Neural progenitor cell (in vitro differentiated cells): ENCODE results near the gene UGGT2. TPM values are rescaled to one million over a fixed set of nuclear protein-coding genes. Genes with fewer than 3 reads are reported as not detected.

Experiments used
- DNase-seq: peaks from one replicate; pipeline ENCODE4 v3.0.0-alpha.2; 2016; ENCODE audit warnings: low spot score
- H2AFZ ChIP-seq: fragments of 200-600 bp; sonication (generic); replicated peaks from 2 replicates; pipeline ENCODE4 v1.6.1; 2016; ENCODE audit warnings: antibody characterized with exemption
- H3F3A ChIP-seq: fragments of 200-600 bp; sonication (generic); 2 replicates; pipeline ENCODE4 v1.6.1; 2016; ENCODE audit warnings: antibody characterized with exemption, low read depth
- H3K27ac ChIP-seq: fragments of 200-600 bp; sonication (generic); 2 replicates; pipeline ENCODE4 v1.5.1; 2016; ENCODE audit warnings: mild to moderate bottlenecking
- H3K27me3 ChIP-seq: fragments of 200-600 bp; sonication (generic); 2 replicates; pipeline ENCODE4 v1.6.1; 2016; ENCODE audit warnings: mild to moderate bottlenecking, moderate library complexity
- H3K36me3 ChIP-seq: fragments of 200-600 bp; sonication (generic); 2 replicates; pipeline ENCODE4 v1.5.1; 2016
- H3K4me1 ChIP-seq: fragments of 200-600 bp; sonication (generic); 2 replicates; pipeline ENCODE4 v1.6.1; 2016; ENCODE audit warnings: mixed run types
- H3K4me2 ChIP-seq: fragments of 200-600 bp; sonication (generic); 2 replicates; pipeline ENCODE4 v1.6.1; 2016
- H3K4me3 ChIP-seq: fragments of 200-600 bp; sonication (generic); 2 replicates; pipeline ENCODE4 v1.5.1; 2016
- H3K79me2 ChIP-seq: fragments of 200-600 bp; sonication (generic); 2 replicates; pipeline ENCODE4 v1.6.1; 2016; ENCODE audit warnings: low read depth
- H3K9ac ChIP-seq: fragments of 200-600 bp; sonication (generic); 2 replicates; pipeline ENCODE4 v1.6.1; 2016
- H3K9me3 ChIP-seq: fragments of 200-600 bp; sonication (generic); 2 replicates; pipeline ENCODE4 v1.5.1; 2016; ENCODE audit warnings: low read depth
- H4K20me1 ChIP-seq: fragments of 200-600 bp; sonication (generic); 2 replicates; pipeline ENCODE4 v1.6.1; 2016; ENCODE audit warnings: low read depth
- H3K27ac Mint-ChIP-seq: 3 replicates; pipeline ENCODE4 v1.8.0; 2021; ENCODE audit warnings: mixed read lengths
- H3K27me3 Mint-ChIP-seq: 2 replicates; pipeline ENCODE4 v1.8.0; 2022; ENCODE audit warnings: low read depth, mild to moderate bottlenecking, inconsistent platforms, moderate library complexity, mixed read lengths; ENCODE audit not compliant: insufficient read depth
- H3K36me3 Mint-ChIP-seq: 3 replicates; pipeline ENCODE4 v1.8.0; 2021; ENCODE audit warnings: mixed read lengths
- H3K4me1 Mint-ChIP-seq: 3 replicates; pipeline ENCODE4 v1.8.0; 2021; ENCODE audit warnings: mixed read lengths
- H3K4me3 Mint-ChIP-seq: 3 replicates; pipeline ENCODE4 v1.8.0; 2021; ENCODE audit warnings: mild to moderate bottlenecking, moderate library complexity, mixed read lengths
- H3K9me3 Mint-ChIP-seq: 3 replicates; pipeline ENCODE4 v1.8.0; 2020; ENCODE audit warnings: mixed read lengths
- CTCF ChIP-seq: fragments of 200-600 bp; sonication (generic); IDR thresholded peaks from 2 replicates; pipeline ENCODE4 v1.5.1; 2017; ENCODE audit warnings: antibody characterized with exemption, mild to moderate bottlenecking
- EZH2 ChIP-seq: fragments of 200-600 bp; sonication (generic); IDR thresholded peaks from 2 replicates; pipeline ENCODE4 v1.6.1; 2017; ENCODE audit warnings: antibody characterized with exemption, mild to moderate bottlenecking, moderate library complexity
- EZH2phosphoT487 ChIP-seq: fragments of 200-600 bp; sonication (generic); IDR thresholded peaks from 2 replicates; pipeline ENCODE4 v1.6.1; 2017; ENCODE audit warnings: antibody characterized with exemption
- total RNA-seq: library from RNA; depleted of rRNA; stranded (reverse); fragments of >200 nt; gene quantifications from 2 replicates; pipeline ENCODE4 v1.2.3, GENCODE V29; 2015; ENCODE audit warnings: low replicate concordance

The UGGT2 gene
- total RNA-seq, 1 donor from 2014 or later: 70.4 TPM

GRCh38 chr13:95918860-95919259 lies 134.3 kb downstream of the UGGT2 start:
- Histone ChIP-seq H3K27ac (no peak overlapping the region), H3K9ac (no peak overlapping the region), H3K4me2 (no peak overlapping the region), H4K20me1 (no peaks in the 10 kb centered on the region), H3K27me3 (no peaks in the 10 kb centered on the region), H3K9me3 (no peaks in the 10 kb centered on the region), H3K36me3 (no peaks in the 10 kb centered on the region), H3K79me2 (no peaks in the 10 kb centered on the region), H3F3A (no peaks in the 10 kb centered on the region), H3K4me1 (no peaks in the 10 kb centered on the region), H3K4me3 (no peak overlapping the region), H2AFZ (no peak overlapping the region)
- Mint-ChIP-seq H3K9me3 (peaks cover 4% of the 10 kb centered on the region), H3K4me3 (no peak overlapping the region), H3K36me3 (peaks cover 17% of the 10 kb centered on the region), H3K4me1 (peaks cover 10% of the 10 kb centered on the region), H3K27me3 (no peaks in the 10 kb centered on the region), H3K27ac (no peak overlapping the region)
- no peak for TF ChIP-seq EZH2phosphoT487
- TF ChIP-seq CTCF: no peak
- TF ChIP-seq EZH2: no peak
- no peak for DNase-seq

DNA sequence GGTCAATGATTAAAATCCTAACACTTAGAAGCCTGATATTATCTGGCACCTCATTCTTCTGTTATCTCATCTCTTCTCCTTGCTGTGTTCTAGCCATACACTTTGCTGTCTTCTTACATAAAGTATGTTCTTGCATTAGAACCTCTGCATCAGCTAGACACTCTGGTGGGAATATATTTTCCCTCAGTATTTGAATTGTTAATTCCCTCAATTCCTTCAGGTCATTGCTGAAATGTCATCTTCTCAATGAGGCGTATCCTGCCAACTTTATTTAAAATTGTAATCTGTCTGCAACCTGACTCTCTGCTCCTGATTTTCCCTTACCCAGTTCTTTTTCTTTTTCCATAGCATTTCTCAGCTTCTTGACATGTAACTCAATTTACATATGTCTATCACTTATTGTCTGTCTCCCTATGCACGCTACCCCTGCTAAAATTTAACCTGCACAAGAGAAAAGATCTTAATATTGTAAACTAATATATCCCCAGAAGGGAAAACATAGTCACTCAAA lies 138.2 kb downstream of the UGGT2 start:
- no peaks in the 10 kb centered on the region for H3K27me3 ChIP-seq
- no peak overlapping the region for H3K27ac ChIP-seq

GRCh38 chr13:95906999-95907398 lies 146.2 kb downstream of the UGGT2 start:
- peaks cover 18% of the 10 kb centered on the region for H3K9me3 Mint-ChIP-seq
- no peak overlapping the region for H3K27ac ChIP-seq
- H3K4me2 ChIP-seq: no peak overlapping the region
- no peak overlapping the region for H3K9ac ChIP-seq
- TF ChIP-seq CTCF (no peak), EZH2 (no peak), EZH2phosphoT487 (no peak)
- peaks cover 2% of the 10 kb centered on the region for H3K27me3 Mint-ChIP-seq
- H3K4me1 Mint-ChIP-seq: no peaks in the 10 kb centered on the region
- H3F3A ChIP-seq: no peaks in the 10 kb centered on the region
- H3K4me1 ChIP-seq: no peaks in the 10 kb centered on the region
- DNase-seq: no peak
- H3K4me3 ChIP-seq: no peak overlapping the region
- peaks cover 34% of the 10 kb centered on the region for H3K36me3 Mint-ChIP-seq
- no peak overlapping the region for H3K4me3 Mint-ChIP-seq
- H3K36me3 ChIP-seq: peaks cover 4% of the 10 kb centered on the region
- no peaks in the 10 kb centered on the region for H4K20me1 ChIP-seq
- no peak overlapping the region for H2AFZ ChIP-seq
- H3K9me3 ChIP-seq: no peaks in the 10 kb centered on the region
- H3K27me3 ChIP-seq: no peaks in the 10 kb centered on the region
- no peak overlapping the region for H3K27ac Mint-ChIP-seq
- no peaks in the 10 kb centered on the region for H3K79me2 ChIP-seq

More for the DNA sequence above, 138.2 kb downstream of the UGGT2 start:
- Mint-ChIP-seq H3K4me1 (peaks cover 10% of the 10 kb centered on the region), H3K27me3 (peaks cover 2% of the 10 kb centered on the region), H3K4me3 (no peak overlapping the region), H3K27ac (no peak overlapping the region), H3K9me3 (peaks cover 19% of the 10 kb centered on the region), H3K36me3 (peaks cover 28% of the 10 kb centered on the region)
- no peak overlapping the region for H3K9ac ChIP-seq
- no peaks in the 10 kb centered on the region for H4K20me1 ChIP-seq
- H3K4me3 ChIP-seq: no peak overlapping the region
- H3K36me3 ChIP-seq: no peaks in the 10 kb centered on the region
- no peaks in the 10 kb centered on the region for H3K79me2 ChIP-seq
- no peak for DNase-seq
- no peaks in the 10 kb centered on the region for H3F3A ChIP-seq
- H3K4me2 ChIP-seq: no peak overlapping the region
- no peaks in the 10 kb centered on the region for H3K9me3 ChIP-seq
- H3K4me1 ChIP-seq: no peaks in the 10 kb centered on the region
- TF ChIP-seq CTCF: no peak
- no peak overlapping the region for H2AFZ ChIP-seq
